H1 (cell line): Measurements from ENCODE around the gene C1orf21. TPM values are rescaled to one million over a fixed set of nuclear protein-coding genes. Genes with fewer than 3 reads are reported as not detected.

Experiments used
- ATF3 ChIP-seq: IDR thresholded peaks from 2 replicates; pipeline ENCODE4 v1.6.1; 2011; ENCODE audit warnings: low read depth, mild to moderate bottlenecking, low read length; ENCODE audit not compliant: insufficient read depth
- CHD1 ChIP-seq: IDR thresholded peaks from 2 replicates; pipeline ENCODE4 v1.6.1; 2012; ENCODE audit warnings: low read depth, low read length, improper control_type of control experiment
- EP300 ChIP-seq, 2 experiments: IDR thresholded peaks; 1 replicate in 1 of 2; 2 replicates in 1 of 2; pipeline ENCODE4 v1.6.1; 2011 to 2012; ENCODE audit warnings: low read depth in 2 of 2, low read length in 2 of 2, mild to moderate bottlenecking in 2 of 2, borderline replicate concordance in 1 of 2, inconsistent platforms in 1 of 2, moderate library complexity in 1 of 2
- POLR2A ChIP-seq, 2 experiments: IDR thresholded peaks; 1 replicate in 1 of 2; 2 replicates in 1 of 2; pipeline ENCODE4 v1.6.1; 2011; ENCODE audit warnings: low read depth in 2 of 2, low read length in 2 of 2, mild to moderate bottlenecking in 2 of 2; ENCODE audit errors: control extremely low read depth in 1 of 2
- POLR2AphosphoS5 ChIP-seq: IDR thresholded peaks from 2 replicates; pipeline ENCODE4 v1.6.1; 2011; ENCODE audit warnings: low read depth, low read length
- SIN3A ChIP-seq, 2 experiments: IDR thresholded peaks in 1 of 2; conservative IDR thresholded peaks in 1 of 2; 2 replicates each; pipeline ENCODE4 v1.6.1; 2011 to 2012; ENCODE audit warnings: low read length in 2 of 2, improper control_type of control experiment in 1 of 2, low read depth in 1 of 2, mild to moderate bottlenecking in 1 of 2
- SUZ12 ChIP-seq: fragments of 200-600 bp; sonication (generic); IDR thresholded peaks from 2 replicates; pipeline ENCODE4 v1.6.1; 2012; ENCODE audit warnings: mild to moderate bottlenecking, inconsistent platforms, low read length, moderate library complexity, mixed read lengths
- polyA plus RNA-seq, 7 experiments: library from polyadenylated mRNA; depleted of rRNA in 3 of 7; stranded (reverse) in 5 of 7; unstranded in 2 of 7; fragments of >200 nt in 5 of 7; fragments of 200-250 nt in 2 of 7; gene quantifications; 1 replicate in 5 of 7; 2 replicates in 1 of 7; 4 replicates in 1 of 7; pipeline versions ENCODE4 v1.2.1 to v1.2.3, GENCODE V29; 2011 to 2013; ENCODE audit warnings: missing spikeins in 2 of 7, mixed read lengths in 2 of 7
- total RNA-seq: library from RNA; stranded (reverse); fragmentation: NEBNext Ultra II Directional; extraction: Animal tissue kit (Norgen Biotek cat#: 25700); gene quantifications from 2 replicates; pipeline ENCODE4 v1.2.1, GENCODE V29; 2021

The C1orf21 gene
- total and polyA plus RNA-seq, 2 of the 8 experiments (the other 6 are each of a cell fraction or from before 2014, with no cell fraction given) = 16.6 to 51.0 TPM

- TF ChIP-seq SUZ12 = no peak
- no peak for TF ChIP-seq EP300 (IDR thresholded peaks at IDR 0.05; ENCODE audit: borderline replicate concordance in 1 of 2, low read depth in 2 of 2, low read length in 2 of 2)
- TF ChIP-seq POLR2AphosphoS5 = no peak
- no peak for TF ChIP-seq CHD1
- TF ChIP-seq POLR2A (IDR thresholded peaks at IDR 0.05; ENCODE audit: control extremely low read depth in 1 of 2, low read depth in 2 of 2, low read length in 2 of 2) = no peak
- TF ChIP-seq ATF3 = no peak
- TF ChIP-seq SIN3A (conservative IDR thresholded peaks at IDR 0.05 in 1 of 2, IDR thresholded peaks at IDR 0.05 in 1 of 2; ENCODE audit: low read depth in 1 of 2, low read length in 2 of 2) = no peak
Measured at GRCh38 chr1:184655185-184655584, 268.4 kb downstream of the C1orf21 start (continued).
